GM18505 (cell line): Measurements from ENCODE around the gene MLH1.

Source experiments
- ATAC-seq: cut with Tn5 transposase; IDR thresholded peaks from one replicate; pipeline ENCODE4 v1.9.1; 2021; ENCODE audit not compliant: unreplicated experiment
- POLR2A ChIP-seq: IDR thresholded peaks from 4 replicates; pipeline ENCODE4 v1.6.1; 2011; ENCODE audit warnings: borderline replicate concordance; ENCODE audit not compliant: insufficient read depth, insufficient read length; ENCODE audit errors: extremely low read depth

The MLH1 gene

DNA sequence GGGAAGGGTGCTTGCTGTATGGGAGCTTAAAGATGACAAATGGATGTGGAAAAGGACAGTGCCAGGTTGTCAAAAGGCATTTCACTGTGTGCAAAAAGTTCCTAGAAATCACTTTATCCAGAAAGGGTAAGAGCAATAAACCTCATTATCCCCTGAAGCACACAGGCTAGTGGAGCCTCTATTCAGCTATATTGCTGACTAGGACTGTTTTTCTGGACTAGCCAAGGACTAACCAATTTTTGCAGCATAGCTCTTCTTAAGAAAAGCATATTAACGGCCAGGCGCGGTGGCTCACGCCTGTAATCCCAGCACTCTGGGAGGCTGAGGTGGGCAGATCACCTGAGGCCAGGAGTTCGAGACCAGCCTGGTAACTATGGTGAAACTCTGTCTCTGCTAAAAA, 64.8 kb downstream of the MLH1 start:
- no peak for ATAC-seq
- TF ChIP-seq POLR2A, result no peak

DNA sequence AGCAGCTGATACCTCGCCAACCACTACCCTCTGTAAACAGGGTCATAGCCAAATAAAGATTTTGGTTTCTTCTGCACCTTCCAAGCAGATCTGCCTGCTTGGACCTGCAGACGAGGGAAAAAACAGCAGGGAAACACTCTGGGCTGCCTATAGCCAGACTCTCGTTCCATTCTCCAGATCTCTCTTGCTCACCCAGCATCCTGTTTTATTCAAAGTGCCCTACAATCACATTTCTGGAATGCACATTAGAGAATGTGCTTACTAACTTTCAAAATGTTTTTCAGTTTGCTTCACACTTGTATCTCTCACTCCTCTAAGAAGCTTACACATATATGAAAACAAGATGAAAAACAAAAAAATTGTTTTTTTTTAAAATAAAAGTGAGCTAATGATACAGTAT, 71.4 kb downstream of the MLH1 start:
- TF ChIP-seq POLR2A, result no peak
- ATAC-seq, result no peak

DNA sequence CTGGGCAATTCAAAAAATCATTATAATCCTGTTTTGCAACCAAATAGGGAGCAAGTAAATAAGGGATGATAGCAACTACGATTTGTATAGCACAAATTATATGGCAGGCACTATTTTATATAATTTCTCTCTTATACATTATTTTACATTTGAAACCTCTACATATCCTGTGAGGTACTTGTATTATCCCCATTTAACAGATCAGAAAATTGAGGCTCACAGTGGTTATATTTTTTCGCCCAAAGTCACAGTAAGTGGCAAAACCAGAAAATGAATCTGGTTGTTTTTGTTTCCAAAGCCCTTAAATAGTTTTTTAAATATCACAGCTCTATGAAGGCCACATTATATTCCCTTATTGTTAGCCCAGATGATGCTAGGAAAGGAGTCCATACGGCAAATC, 74.3 kb downstream of the MLH1 start:
- ATAC-seq, result no peak
- TF ChIP-seq POLR2A, result no peak

DNA sequence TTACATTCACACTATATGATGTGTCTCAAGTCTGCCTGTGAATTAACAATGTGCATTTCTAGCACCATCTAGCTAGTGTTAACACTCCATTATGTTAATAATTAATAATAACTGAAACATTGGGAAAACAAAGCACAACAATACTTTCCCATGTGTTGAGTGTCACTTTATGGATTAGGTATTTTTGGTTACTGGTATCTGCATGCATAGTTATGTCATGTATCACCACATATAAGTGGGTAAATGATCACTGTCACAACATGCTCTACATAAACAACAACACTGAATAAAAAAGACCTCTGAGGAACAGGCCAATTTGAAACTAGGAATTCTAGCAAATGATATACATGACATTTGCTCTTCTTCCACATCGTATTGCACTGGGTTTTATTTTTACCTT, 74.7 kb downstream of the MLH1 start:
- no peak for ATAC-seq
- no peak for TF ChIP-seq POLR2A

DNA sequence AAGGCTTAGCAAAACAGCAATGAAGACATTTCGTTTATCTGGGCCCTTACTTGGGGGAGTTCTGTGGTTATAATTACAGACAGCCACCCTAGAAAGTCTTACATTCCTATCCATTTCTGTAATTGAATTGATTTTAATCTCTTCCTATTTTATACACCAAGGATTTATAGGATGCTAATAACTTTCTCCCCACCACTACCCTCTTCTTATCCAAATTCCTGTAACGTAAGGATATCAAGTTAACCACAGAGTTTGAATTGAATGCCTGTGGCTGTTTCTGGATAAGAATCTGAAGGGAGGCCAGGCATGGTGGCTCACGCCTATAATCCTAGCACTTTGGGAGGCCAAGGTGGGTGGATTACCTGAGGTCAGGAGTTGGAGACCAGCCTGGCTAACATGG, 78.6 kb downstream of the MLH1 start:
- ATAC-seq, result no peak
- TF ChIP-seq POLR2A, result no peak

DNA sequence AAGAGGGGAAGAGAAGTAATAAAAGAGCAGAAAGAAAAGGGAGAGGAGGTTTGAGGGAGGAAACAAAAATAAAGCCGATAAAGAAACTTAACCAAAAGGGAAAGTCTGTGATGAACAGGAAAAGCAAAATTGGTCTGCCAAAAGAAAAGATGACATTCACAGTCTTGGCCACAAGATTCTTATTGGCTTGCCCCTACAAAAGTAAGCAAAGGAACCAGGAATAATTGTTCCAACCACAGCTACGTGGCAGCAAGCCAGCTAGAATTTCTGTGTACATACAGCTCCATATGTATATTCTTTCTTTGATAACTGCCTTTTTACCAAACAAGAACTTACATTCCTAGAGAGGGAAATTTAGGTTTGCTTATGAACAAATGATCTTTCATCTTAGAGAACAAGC, 79.6 kb downstream of the MLH1 start:
- no peak for TF ChIP-seq POLR2A
- ATAC-seq, result no peak

DNA sequence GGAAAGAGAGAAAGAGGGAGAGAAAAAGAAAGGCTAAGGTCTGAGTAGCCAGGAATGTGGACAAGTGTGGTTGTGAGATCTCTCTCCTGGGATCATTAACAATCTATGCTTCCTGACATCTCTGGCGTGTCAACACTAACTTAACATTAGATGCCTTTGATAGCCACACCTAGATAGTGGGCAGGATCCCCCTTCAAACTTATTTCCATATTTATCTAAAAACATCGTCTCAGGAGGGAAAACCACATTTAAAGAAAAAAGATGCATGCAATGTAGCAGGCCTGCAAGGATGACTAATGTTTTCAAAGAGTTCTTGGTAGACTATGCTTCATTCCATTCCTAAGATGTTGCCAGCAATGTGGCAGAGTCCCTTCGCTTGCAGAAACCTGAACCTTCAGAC, 80.9 kb downstream of the MLH1 start:
- TF ChIP-seq POLR2A, result no peak
- ATAC-seq, result no peak

DNA sequence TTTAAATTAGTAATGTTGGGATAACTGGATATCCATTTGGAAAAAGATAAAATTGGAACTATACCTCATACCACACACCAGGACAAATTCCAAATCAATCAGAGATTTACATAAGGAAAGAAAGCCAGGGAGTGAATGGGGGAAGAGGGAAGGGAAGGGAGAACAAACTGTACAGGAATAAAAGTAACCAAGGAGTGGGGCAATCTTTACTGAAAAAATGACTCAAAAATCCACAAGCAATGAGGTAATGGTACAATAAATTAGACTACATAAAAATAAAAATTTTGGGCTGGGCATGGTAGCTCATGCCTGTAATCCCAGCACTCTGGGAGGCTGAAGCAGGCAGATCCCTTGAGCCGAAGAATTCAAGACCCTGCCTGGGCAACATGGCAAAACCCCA, 82.6 kb downstream of the MLH1 start:
- no peak for ATAC-seq
- no peak for TF ChIP-seq POLR2A

DNA sequence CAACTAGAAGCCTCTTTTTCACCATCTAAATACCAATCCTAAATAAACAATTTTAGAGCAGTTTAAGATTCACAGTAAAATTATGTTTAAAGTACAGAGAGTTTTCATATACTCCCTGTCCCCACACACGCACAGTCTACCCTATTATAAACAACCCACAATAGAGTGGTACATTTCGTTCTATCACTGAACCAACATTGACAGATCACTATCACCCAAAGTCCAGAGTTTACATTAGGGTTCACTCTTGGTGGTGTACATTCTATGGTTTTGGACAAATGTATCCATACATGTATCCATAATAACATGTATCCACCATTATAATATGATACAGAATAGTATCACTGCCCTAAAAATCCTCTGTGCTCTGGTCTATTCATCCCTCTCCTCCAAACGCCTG, 89.0 kb downstream of the MLH1 start:
- no peak for ATAC-seq
- TF ChIP-seq POLR2A, result no peak

DNA sequence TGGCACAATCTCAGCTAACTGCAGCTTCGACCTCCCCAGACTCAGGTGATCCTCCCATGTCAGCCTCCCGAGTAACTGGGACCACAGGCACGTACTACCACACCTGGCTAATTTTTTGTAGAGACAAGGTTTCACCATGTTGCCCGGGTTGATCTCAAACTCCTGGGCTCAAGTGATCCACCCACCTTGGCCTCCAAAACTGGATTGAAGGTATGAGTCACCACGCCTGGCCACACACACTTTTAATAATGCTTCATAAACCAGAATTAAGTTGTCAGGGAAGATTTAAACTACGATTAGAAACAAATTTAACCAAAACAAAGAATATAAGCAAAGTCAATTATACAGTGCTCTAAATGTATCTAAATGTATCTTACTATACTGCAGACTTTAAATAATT, 93.6 kb downstream of the MLH1 start:
- ATAC-seq, result no peak
- TF ChIP-seq POLR2A, result no peak

DNA sequence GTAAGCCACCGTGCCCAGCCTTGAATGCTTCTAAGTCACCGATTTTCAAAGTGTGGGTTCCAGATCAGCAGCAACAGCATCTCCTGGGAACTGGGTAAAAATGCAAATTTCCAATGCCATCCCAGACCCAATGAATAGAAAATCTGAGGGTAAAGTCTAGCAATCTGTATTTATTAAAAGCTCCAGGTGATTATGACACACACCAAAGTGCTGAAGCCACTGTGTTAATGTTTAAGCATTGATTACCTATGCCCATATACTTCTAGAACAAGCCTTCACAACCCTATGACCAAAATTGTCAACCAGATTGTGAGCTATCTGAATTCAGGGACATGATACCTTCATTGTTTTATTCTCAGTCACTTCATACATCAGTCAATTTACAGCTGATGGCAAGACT, 94.6 kb downstream of the MLH1 start:
- TF ChIP-seq POLR2A, result no peak

DNA sequence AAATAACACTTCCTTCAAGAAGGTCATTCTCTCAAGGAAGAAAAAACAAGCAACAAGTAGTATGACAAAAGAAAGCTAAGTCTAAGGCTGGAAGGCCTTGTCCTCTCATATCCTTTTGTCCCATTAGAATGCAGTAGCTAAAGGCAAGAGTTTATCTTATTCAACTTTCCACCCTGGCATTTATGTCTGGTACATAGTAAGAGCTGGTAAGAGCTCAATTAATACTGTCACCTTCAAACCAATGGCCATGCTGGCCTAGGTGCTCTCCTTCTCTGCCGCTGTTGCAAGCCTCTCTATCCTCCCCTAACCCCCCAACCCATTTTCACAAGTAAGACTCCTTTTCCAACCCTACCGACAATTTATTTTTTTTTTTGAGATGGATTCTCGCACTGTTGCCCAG, 99.2 kb downstream of the MLH1 start:
- ATAC-seq, result no peak
- TF ChIP-seq POLR2A, result no peak

More for the DNA sequence above, 94.6 kb downstream of the MLH1 start:
- no peak for ATAC-seq

DNA sequence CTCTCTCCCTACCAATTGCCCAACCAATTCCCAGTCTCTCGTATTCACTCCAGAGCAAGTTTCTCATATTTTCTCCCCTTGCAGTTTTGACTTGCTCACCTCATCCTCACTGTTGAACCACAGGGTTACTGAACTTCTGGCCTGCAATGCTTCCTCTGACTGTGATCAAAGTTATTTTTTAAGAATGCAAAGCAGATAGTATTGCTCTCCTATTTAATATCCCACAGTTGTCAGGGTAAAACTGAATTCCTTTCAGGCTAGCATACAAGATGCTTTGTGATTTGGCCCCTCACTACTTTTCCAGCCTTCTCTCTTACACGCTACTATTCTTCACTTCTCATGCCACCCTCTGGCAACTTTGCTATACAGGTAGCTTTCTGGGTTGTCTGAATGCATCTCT, 100.2 kb downstream of the MLH1 start:
- TF ChIP-seq POLR2A, result no peak
- ATAC-seq, result no peak

DNA sequence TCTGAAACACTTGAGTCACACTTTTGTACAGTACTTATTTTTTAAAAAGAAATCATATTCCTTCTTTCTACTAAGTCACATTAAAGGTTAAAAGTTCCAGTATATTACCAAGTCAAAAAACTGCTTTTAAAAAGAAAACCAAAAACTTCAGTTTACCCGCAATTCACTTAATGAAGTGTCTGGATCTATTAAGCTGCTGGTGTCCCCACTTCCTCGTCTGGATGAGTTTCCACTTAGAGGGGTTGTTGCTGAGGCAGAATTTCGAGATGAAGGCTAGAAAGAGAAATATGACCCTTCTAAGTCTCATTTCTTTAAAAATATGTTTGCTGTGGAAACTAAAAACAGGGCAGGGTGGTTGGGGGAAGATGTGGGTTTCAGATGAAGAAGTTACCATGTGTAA, 101.3 kb downstream of the MLH1 start:
- ATAC-seq, result no peak
- TF ChIP-seq POLR2A, result no peak

DNA sequence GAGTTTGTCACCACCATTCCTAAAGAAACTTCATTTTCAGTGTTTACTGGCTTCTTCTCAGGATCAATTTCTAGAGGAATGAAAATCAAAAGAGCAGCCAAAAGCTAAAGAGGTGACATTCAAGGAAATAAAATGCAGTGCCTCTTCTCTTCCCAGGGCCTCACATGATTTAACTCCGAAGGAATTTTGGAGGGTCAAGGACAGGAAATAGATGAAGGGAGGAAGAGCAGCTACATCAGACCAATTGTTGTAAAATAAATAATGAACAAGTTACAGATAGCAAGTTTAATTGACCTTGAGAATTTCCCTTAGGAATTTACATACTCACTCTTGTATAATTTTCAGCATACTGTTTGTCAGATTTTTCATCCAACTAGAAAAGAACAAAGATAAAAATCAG, 103.0 kb downstream of the MLH1 start:
- ATAC-seq, result no peak

More for the DNA sequence above, 103.0 kb downstream of the MLH1 start:
- no peak for TF ChIP-seq POLR2A
